Immature natural killer cell (primary cell): ENCODE measurements around the gene IL17RB. TPM values are rescaled to one million over a fixed set of nuclear protein-coding genes. Genes with fewer than 3 reads are reported as not detected.

ENCODE experiments used
- DNase-seq, 3 donors: peaks; one replicate each; pipeline ENCODE4 v3.0.0; 2022; ENCODE audit warnings: mixed read lengths in 1 of 3
- H3K27ac Mint-ChIP-seq, 6 donors: one replicate each; pipeline ENCODE4 v1.8.0; 2020; ENCODE audit warnings: mixed read lengths in 6 of 6, mild to moderate bottlenecking in 5 of 6, inconsistent platforms in 4 of 6, moderate library complexity in 3 of 6
- H3K27me3 Mint-ChIP-seq, 3 donors: one replicate each; pipeline ENCODE4 v1.8.0; 2020 to 2021; ENCODE audit warnings: low read depth in 3 of 3, mild to moderate bottlenecking in 3 of 3, mixed read lengths in 3 of 3, moderate library complexity in 3 of 3, inconsistent platforms in 1 of 3
- H3K36me3 Mint-ChIP-seq, 3 donors: one replicate each; pipeline ENCODE4 v1.8.0; 2020; ENCODE audit warnings: mixed read lengths in 3 of 3, inconsistent platforms in 2 of 3, mild to moderate bottlenecking in 2 of 3
- H3K4me1 Mint-ChIP-seq, 2 donors: one replicate each; pipeline ENCODE4 v1.8.0; 2020; ENCODE audit warnings: inconsistent platforms in 2 of 2, mild to moderate bottlenecking in 2 of 2, mixed read lengths in 2 of 2, moderate library complexity in 1 of 2
- H3K4me3 Mint-ChIP-seq, 5 donors: one replicate each; pipeline ENCODE4 v1.8.0; 2020; ENCODE audit warnings: mild to moderate bottlenecking in 5 of 5, mixed read lengths in 5 of 5, inconsistent platforms in 3 of 5, moderate library complexity in 3 of 5
- H3K9me3 Mint-ChIP-seq, 6 donors: one replicate each; pipeline ENCODE4 v1.8.0; 2020; ENCODE audit warnings: mild to moderate bottlenecking in 6 of 6, mixed read lengths in 6 of 6, inconsistent platforms in 4 of 6, moderate library complexity in 3 of 6
- polyA plus RNA-seq, 3 donors: library from polyadenylated mRNA; unstranded; fragments of 300-500 nt; fragmentation: Illumina TruSeq; gene quantifications; one replicate each; pipeline ENCODE4 v1.2.3, GENCODE V29; 2021

Gene IL17RB
- polyA plus RNA-seq, 3 donors from 2014 or later, result 0.79 to 1.2 TPM; not detected in 1

DNA sequence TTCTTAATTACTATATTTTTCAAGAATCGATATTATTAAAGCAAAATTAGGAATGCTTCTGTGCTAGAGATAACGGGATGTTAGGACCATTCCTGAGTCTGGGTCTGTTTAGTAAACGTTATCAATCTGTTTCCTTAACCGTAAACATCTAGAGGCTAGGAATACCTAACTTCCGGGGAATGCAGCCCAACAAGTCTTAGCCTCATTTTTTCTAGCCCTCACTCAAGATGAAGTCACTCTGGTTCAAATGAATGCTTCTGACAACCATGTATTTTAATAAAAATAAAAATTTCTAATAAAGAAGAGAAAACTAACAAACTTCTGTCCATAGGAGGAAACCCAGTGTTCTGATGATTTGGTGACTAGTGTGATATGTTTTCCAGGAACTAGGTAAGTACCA is 56.3 kb downstream of the IL17RB start:
- Mint-ChIP-seq H3K27me3 (peaks cover 5 to 16% (median 9%) of the 10 kb centered on the region in 3 donors), H3K4me3 (no peak overlapping the region), H3K9me3 (peaks cover 0 to 12% (median 2%) of the 10 kb centered on the region in 6 donors), H3K4me1 (no peaks in the 10 kb centered on the region), H3K36me3 (no peaks in the 10 kb centered on the region), H3K27ac (no peak overlapping the region)
- no peak for DNase-seq

DNA sequence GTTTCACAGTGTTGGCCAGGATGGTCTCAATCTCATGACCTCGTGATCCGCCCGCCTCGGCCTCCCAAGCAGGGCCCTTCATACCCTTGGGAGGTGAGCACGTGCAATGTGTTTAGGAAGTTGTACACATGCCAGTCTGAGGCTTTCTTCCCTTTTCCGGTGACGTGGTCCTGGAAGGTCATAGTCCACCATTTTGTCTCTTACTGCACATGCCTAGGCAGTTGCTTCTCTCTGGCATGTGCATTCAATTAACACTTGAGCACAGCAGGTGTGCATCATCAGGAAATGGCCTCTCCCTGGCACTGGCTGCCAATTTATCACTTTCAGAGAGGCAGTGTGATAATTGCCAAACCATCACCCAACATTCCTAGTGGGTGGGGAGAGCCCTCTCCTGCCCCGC is 67.0 kb downstream of the IL17RB start:
- no peaks in the 10 kb centered on the region for H3K36me3 Mint-ChIP-seq
- no peaks in the 10 kb centered on the region for H3K4me1 Mint-ChIP-seq
- DNase-seq, result no peak
- H3K27me3 Mint-ChIP-seq, result peaks cover 8 to 12% (median 9%) of the 10 kb centered on the region in 3 donors
- no peak overlapping the region for H3K4me3 Mint-ChIP-seq
- H3K9me3 Mint-ChIP-seq, result peaks cover 0 to 3% (median 0%) of the 10 kb centered on the region in 6 donors
- no peak overlapping the region for H3K27ac Mint-ChIP-seq

Other genes starting within 250 kb of the IL17RB start
- gene CHDH, start 149 bp upstream of the IL17RB start, polyA plus RNA-seq, result not detected
- 10 to 100 TPM; 20.7 to 28.0 (median 22.5) TPM for gene ACTR8, start 35.6 kb downstream of the IL17RB start, polyA plus RNA-seq
- gene SELENOK, start 45.3 kb downstream of the IL17RB start, polyA plus RNA-seq, result 100 to 1,000 TPM; 140 to 207 (median 188) TPM